WERI-Rb-1 (cell line): ENCODE measurements around the gene OAF.

Source experiments
- DNase-seq: peaks from one replicate; pipeline ENCODE4 v3.0.0-alpha.2; 2020
- H3K27ac ChIP-seq: fragments of 250-450 bp; sonication (Bioruptor Pico); 2 replicates; pipeline ENCODE4 v1.5.1; 2020; ENCODE audit warnings: mild to moderate bottlenecking, moderate library complexity
- H3K27me3 ChIP-seq: fragments of 250-450 bp; sonication (Bioruptor Pico); 2 replicates; pipeline ENCODE4 v1.5.1; 2021; ENCODE audit warnings: mild to moderate bottlenecking, low read depth, moderate library complexity; ENCODE audit not compliant: insufficient read depth, severe bottlenecking
- H3K36me3 ChIP-seq: fragments of 250-450 bp; sonication (Bioruptor Pico); 2 replicates; pipeline ENCODE4 v1.5.1; 2020; ENCODE audit warnings: mild to moderate bottlenecking, moderate library complexity
- H3K4me3 ChIP-seq: 2 replicates; pipeline ENCODE4 v1.5.1; 2011; ENCODE audit warnings: low read depth, mild to moderate bottlenecking, control low read depth, low read length
- H3K9me3 ChIP-seq: fragments of 250-450 bp; sonication (Bioruptor Pico); 2 replicates; pipeline ENCODE4 v1.5.1; 2021; ENCODE audit warnings: mild to moderate bottlenecking, moderate library complexity; ENCODE audit not compliant: severe bottlenecking
- CTCF ChIP-seq: IDR thresholded peaks from 2 replicates; pipeline ENCODE4 v1.5.1; 2011; ENCODE audit warnings: low read depth, mild to moderate bottlenecking, control low read depth, inconsistent platforms, low read length

Gene OAF

GRCh38 chr11:120215634-120216033 lies 4.8 kb downstream of the OAF start:
- no peak for DNase-seq
- H3K27ac ChIP-seq, result no peak overlapping the region
- H3K36me3 ChIP-seq, result no peaks in the 10 kb centered on the region
- no peak for TF ChIP-seq CTCF
- no peaks in the 10 kb centered on the region for H3K9me3 ChIP-seq
- H3K27me3 ChIP-seq, result peaks cover 7% of the 10 kb centered on the region
- H3K4me3 ChIP-seq, result no peak overlapping the region

GRCh38 chr11:120216426-120217102 lies 5.7 kb downstream of the OAF start:
- Histone ChIP-seq H3K27me3 (peaks cover 4% of the 10 kb centered on the region), H3K4me3 (no peak overlapping the region), H3K27ac (no peak overlapping the region), H3K9me3 (no peaks in the 10 kb centered on the region), H3K36me3 (no peaks in the 10 kb centered on the region)
- no peak for TF ChIP-seq CTCF
- no peak for DNase-seq

GRCh38 chr11:120217526-120217925 lies 6.7 kb downstream of the OAF start:
- no peaks in the 10 kb centered on the region for H3K36me3 ChIP-seq
- no peak for TF ChIP-seq CTCF
- no peak overlapping the region for H3K4me3 ChIP-seq
- no peaks in the 10 kb centered on the region for H3K27me3 ChIP-seq
- H3K9me3 ChIP-seq, result no peaks in the 10 kb centered on the region
- no peak for DNase-seq
- no peak overlapping the region for H3K27ac ChIP-seq

GRCh38 chr11:120217941-120218694 lies 7.3 kb downstream of the OAF start:
- H3K4me3 ChIP-seq, result no peak overlapping the region
- no peak for TF ChIP-seq CTCF
- no peaks in the 10 kb centered on the region for H3K27me3 ChIP-seq
- no peaks in the 10 kb centered on the region for H3K9me3 ChIP-seq
- no peaks in the 10 kb centered on the region for H3K36me3 ChIP-seq
- H3K27ac ChIP-seq, result no peak overlapping the region
- DNase-seq, result no peak

- no peaks in the 10 kb centered on the region for H3K36me3 ChIP-seq
- DNase-seq, result no peak
- TF ChIP-seq CTCF, result no peak
- no peaks in the 10 kb centered on the region for H3K9me3 ChIP-seq
- H3K27ac ChIP-seq, result no peak overlapping the region
- no peaks in the 10 kb centered on the region for H3K27me3 ChIP-seq
- H3K4me3 ChIP-seq, result no peak overlapping the region
Observed at GRCh38 chr11:120218695-120219033, 7.8 kb downstream of the OAF start.
